IMR-90 (cell line): ENCODE results near the gene CLASP1. TPM values are rescaled to one million over a fixed set of nuclear protein-coding genes. Genes with fewer than 3 reads are reported as not detected.

ENCODE experiments used
- ATAC-seq: fragments of 200-7000 bp; cut with Tn5 transposase; 2 replicates; pipeline ENCODE4 v1.9.1; 2020; ENCODE audit warnings: low read depth, mild to moderate bottlenecking, moderate library complexity
- BruUV-seq: library from RNA; stranded (reverse); fragments of 400-500 nt; replicated peaks from 2 replicates; lab custom pipeline; 2021; lab: Mats Ljungman, UMichigan
- CTCF ChIA-PET: fragments of 300-600 bp; formaldehyde crosslinking; extraction: SDS; loops from one replicate; lab custom pipeline; 2021; ENCODE audit warnings: antibody characterized with exemption; lab: Yijun Ruan, JAX
- POLR2A ChIA-PET: fragments of 300-600 bp; sonication (Branson Sonifier 250); formaldehyde crosslinking; loops from one replicate; lab custom pipeline; 2022; ENCODE audit warnings: antibody characterized with exemption; ENCODE audit not compliant: unreplicated experiment; lab: Charles Lee
- DNase-seq: peaks from one replicate; pipeline ENCODE4 v3.0.0; 2013
- H2AFZ ChIP-seq: replicated peaks from 2 replicates; pipeline ENCODE3; 2013; ENCODE audit warnings: low read length, mild to moderate bottlenecking; ENCODE audit not compliant: poor library complexity
- H2AK5ac ChIP-seq: 2 replicates; pipeline ENCODE4 v1.6.1; 2013; ENCODE audit warnings: low read depth, low read length, inconsistent platforms
- H2AK9ac ChIP-seq: replicated peaks from 2 replicates; pipeline ENCODE3; 2013; ENCODE audit warnings: mild to moderate bottlenecking, low read depth, low read length, moderate library complexity; ENCODE audit not compliant: poor library complexity
- H2BK120ac ChIP-seq: 2 replicates; pipeline ENCODE4 v1.6.1; 2013; ENCODE audit warnings: low read depth, low read length, inconsistent platforms
- H2BK15ac ChIP-seq: 3 replicates; pipeline ENCODE4 v1.6.1; 2013; ENCODE audit warnings: low read depth, low read length, inconsistent platforms
- H2BK20ac ChIP-seq: 2 replicates; pipeline ENCODE4 v1.6.1; 2013; ENCODE audit warnings: low read depth, mild to moderate bottlenecking, inconsistent platforms, low read length, moderate library complexity
- H2BK5ac ChIP-seq: 2 replicates; pipeline ENCODE4 v1.6.1; 2013; ENCODE audit warnings: mild to moderate bottlenecking, low read depth, low read length, inconsistent platforms; ENCODE audit not compliant: poor library complexity, severe bottlenecking
- H3K14ac ChIP-seq: replicated peaks from 2 replicates; pipeline ENCODE4 v1.6.1; 2013; ENCODE audit warnings: low read depth, low read length, inconsistent platforms
- H3K18ac ChIP-seq: 2 replicates; pipeline ENCODE4 v1.6.1; 2013; ENCODE audit warnings: low read depth, low read length, control low read depth
- H3K23ac ChIP-seq: 2 replicates; pipeline ENCODE4 v1.6.1; 2013; ENCODE audit warnings: low read depth, low read length, inconsistent platforms
- H3K27ac ChIP-seq: 2 replicates; pipeline ENCODE4 v1.5.1; 2013; ENCODE audit warnings: mild to moderate bottlenecking, control low read depth, low read length; ENCODE audit not compliant: insufficient read depth
- H3K27me3 ChIP-seq: 2 replicates; pipeline ENCODE4 v1.6.1; 2013; ENCODE audit warnings: low read length; ENCODE audit not compliant: control insufficient read depth, insufficient read depth
- H3K36me3 ChIP-seq: 2 replicates; pipeline ENCODE4 v1.6.1; 2013; ENCODE audit warnings: low read length, mixed read lengths; ENCODE audit not compliant: control insufficient read depth, insufficient read depth
- H3K4ac ChIP-seq: 2 replicates; pipeline ENCODE4 v1.6.1; 2013; ENCODE audit warnings: low read depth, low read length, inconsistent platforms
- H3K4me1 ChIP-seq: 2 replicates; pipeline ENCODE4 v1.6.1; 2013; ENCODE audit warnings: low read length, mixed read lengths; ENCODE audit not compliant: control insufficient read depth, insufficient read depth
- H3K4me2 ChIP-seq: 2 replicates; pipeline ENCODE4 v1.6.1; 2013; ENCODE audit warnings: low read depth, mild to moderate bottlenecking, control low read depth, low read length, moderate library complexity
- H3K4me3 ChIP-seq: 2 replicates; pipeline ENCODE4 v1.5.1; 2013; ENCODE audit warnings: low read depth, mild to moderate bottlenecking, control low read depth, low read length, moderate library complexity; ENCODE audit not compliant: insufficient read depth
- H3K56ac ChIP-seq: 2 replicates; pipeline ENCODE4 v1.6.1; 2013; ENCODE audit warnings: low read length, inconsistent platforms; ENCODE audit not compliant: insufficient read depth; ENCODE audit errors: extremely low read depth
- H3K79me1 ChIP-seq, 2 experiments: 2 replicates each; pipeline ENCODE4 v1.6.1; 2013; ENCODE audit warnings: low read length in 2 of 2, inconsistent platforms in 1 of 2, low read depth in 1 of 2
- H3K9ac ChIP-seq: 2 replicates; pipeline ENCODE4 v1.6.1; 2013; ENCODE audit warnings: low read depth, low read length, control low read depth
- H3K9me1 ChIP-seq: 2 replicates; pipeline ENCODE4 v1.6.1; 2013; ENCODE audit warnings: low read length, inconsistent platforms; ENCODE audit not compliant: insufficient read depth
- H3K9me3 ChIP-seq: 2 replicates; pipeline ENCODE4 v1.6.1; 2013; ENCODE audit warnings: low read length; ENCODE audit not compliant: control insufficient read depth, insufficient read depth
- H4K20me1 ChIP-seq: 2 replicates; pipeline ENCODE4 v1.6.1; 2013; ENCODE audit warnings: low read length, inconsistent platforms; ENCODE audit not compliant: insufficient read depth
- H4K5ac ChIP-seq: 2 replicates; pipeline ENCODE4 v1.6.1; 2013; ENCODE audit warnings: mild to moderate bottlenecking, low read depth, low read length, control low read depth
- H4K8ac ChIP-seq, 2 experiments: 2 replicates each; pipeline ENCODE4 v1.6.1; 2013; ENCODE audit warnings: low read depth in 2 of 2, low read length in 2 of 2, control low read depth in 1 of 2, inconsistent platforms in 1 of 2
- H4K91ac ChIP-seq: 2 replicates; pipeline ENCODE4 v1.6.1; 2013; ENCODE audit warnings: low read depth, low read length, inconsistent platforms; ENCODE audit not compliant: insufficient read depth
- BHLHE40 ChIP-seq: fragments of 150-350 bp; IDR thresholded peaks from 2 replicates; pipeline ENCODE4 v1.6.1; 2016; ENCODE audit warnings: mild to moderate bottlenecking, low read depth, low read length
- CHD1 ChIP-seq: IDR thresholded peaks from 2 replicates; pipeline ENCODE4 v1.6.1; 2012; ENCODE audit warnings: low read depth, low read length, improper control_type of control experiment
- CTCF ChIP-seq: conservative IDR thresholded peaks from 2 replicates; pipeline ENCODE4 v1.5.1; 2012; ENCODE audit warnings: mild to moderate bottlenecking, low read depth, low read length, improper control_type of control experiment
- FOS ChIP-seq: fragments of 150-350 bp; IDR thresholded peaks from 2 replicates; pipeline ENCODE4 v1.6.1; 2016; ENCODE audit warnings: low read depth, low read length
- MAZ ChIP-seq: IDR thresholded peaks from 2 replicates; pipeline ENCODE4 v1.6.1; 2012; ENCODE audit warnings: low read depth, mild to moderate bottlenecking, low read length, improper control_type of control experiment, moderate library complexity, borderline replicate concordance
- POLR2A ChIP-seq: IDR thresholded peaks from 2 replicates; pipeline ENCODE4 v1.6.1; 2012; ENCODE audit warnings: mild to moderate bottlenecking, low read depth, low read length
- RCOR1 ChIP-seq: IDR thresholded peaks from 2 replicates; pipeline ENCODE4 v1.6.1; 2012; ENCODE audit warnings: mild to moderate bottlenecking, low read length, improper control_type of control experiment; ENCODE audit not compliant: insufficient replicate concordance
- RFX5 ChIP-seq: IDR thresholded peaks from 2 replicates; pipeline ENCODE4 v1.8.0; 2012; ENCODE audit warnings: low read depth, mild to moderate bottlenecking, low read length, moderate library complexity
- SMC3 ChIP-seq: fragments of 150-350 bp; IDR thresholded peaks from 2 replicates; pipeline ENCODE4 v1.6.1; 2016; ENCODE audit warnings: low read depth, mild to moderate bottlenecking, antibody characterized with exemption, low read length, moderate library complexity
- WGBS, 2 experiments: methylation state at CpG; one replicate each; pipeline versions ENCODE4 v1.1.5 to v1.1.7; 2013; ENCODE audit warnings: missing lambda C conversion rate in 2 of 2; ENCODE audit not compliant: insufficient read length in 1 of 2; ENCODE audit errors: extremely low coverage in 2 of 2; 5-methylcytosine and 5-hydroxymethylcytosine counted together
- dilution Hi-C: fragments of 300-500 bp; cut with HindIII; formaldehyde crosslinking; loops from one replicate; pipeline ENCODE4 v1.14.3; 2018; ENCODE audit warnings: low sequenced_read_pairs; ENCODE audit not compliant: unreplicated experiment
- in situ Hi-C: fragments of 300-500 bp; cut with MboI; formaldehyde crosslinking; loops from 3 replicates; pipeline ENCODE4 v1.14.3; 2019; ENCODE audit warnings: low sequenced_read_pairs, inconsistent platforms, mixed read lengths
- intact Hi-C: fragments of 100-400 bp; cut with micrococcal nuclease; formaldehyde crosslinking; loops from 2 replicates; pipeline ENCODE4 v1.10.0; 2022
- polyA plus RNA-seq, 3 experiments: library from polyadenylated mRNA; depleted of rRNA; stranded (reverse); fragments of >200 nt; gene quantifications; 2 replicates each; pipeline ENCODE4 v1.2.3, GENCODE V29; 2012; ENCODE audit warnings: low replicate concordance in 1 of 3
- total RNA-seq: library from RNA; depleted of rRNA; stranded (reverse); fragments of >200 nt; gene quantifications from 2 replicates; pipeline ENCODE4 v1.2.3, GENCODE V29; 2012

CLASP1 gene
- total and polyA plus RNA-seq, 2 of the 4 experiments (the other 2 are of a cell fraction): 12.3 to 33.7 TPM

GRCh38 chr2:121659933-121660332 is 10.7 kb upstream of the CLASP1 start:
- dilution Hi-C loops: no loop called here

More at GRCh38 chr2:121659933-121660332, 10.7 kb upstream of the CLASP1 start:
- Histone ChIP-seq H2AK5ac (no peak overlapping the region), H2AK9ac (no peak overlapping the region), H3K9me1 (no peaks in the 10 kb centered on the region; the same call in 1 of the 2 replicates), H3K4me1 (no peaks in the 10 kb centered on the region; the same call in 1 of the 2 replicates), H2BK20ac (no peak overlapping the region), H3K27me3 (no peaks in the 10 kb centered on the region), H3K56ac (no peak overlapping the region), H3K9ac (no peak overlapping the region), H3K4me2 (no peak overlapping the region), H3K36me3 (no peaks in the 10 kb centered on the region), H4K5ac (no peak overlapping the region), H2BK15ac (no peak overlapping the region), H3K27ac (no peak overlapping the region), H4K91ac (no peak overlapping the region), H3K9me3 (no peaks in the 10 kb centered on the region), H3K79me1 (peaks cover 5 to 17% of the 10 kb centered on the region in 2 experiments; a peak in 3 of 4 replicates), H4K8ac (no peak overlapping the region), H2BK120ac (no peak overlapping the region), H3K4me3 (no peak overlapping the region), H2AFZ (no peak overlapping the region), H3K23ac (no peak overlapping the region), H2BK5ac (no peak overlapping the region), H3K4ac (no peak overlapping the region), H3K18ac (no peak overlapping the region), H3K14ac (no peak overlapping the region), H4K20me1 (no peaks in the 10 kb centered on the region)
- intact Hi-C loops (no loop called here), in situ Hi-C loops (no loop called here)
- no peak for ATAC-seq
- WGBS, 2 experiments: no CpG with 5 or more reads among the region's 6 CpGs
- TF ChIP-seq FOS (no peak), SMC3 (no peak), MAZ (no peak), BHLHE40 (no peak), CHD1 (no peak), CTCF (no peak), RFX5 (no peak), RCOR1 (no peak), POLR2A (no peak)
- ChIA-PET CTCF (no interaction called here), POLR2A (no interaction called here)
- no TSS peak for BruUV-seq
- no peak for DNase-seq
